ENCODE data around the gene FLYWCH2.

DNA sequence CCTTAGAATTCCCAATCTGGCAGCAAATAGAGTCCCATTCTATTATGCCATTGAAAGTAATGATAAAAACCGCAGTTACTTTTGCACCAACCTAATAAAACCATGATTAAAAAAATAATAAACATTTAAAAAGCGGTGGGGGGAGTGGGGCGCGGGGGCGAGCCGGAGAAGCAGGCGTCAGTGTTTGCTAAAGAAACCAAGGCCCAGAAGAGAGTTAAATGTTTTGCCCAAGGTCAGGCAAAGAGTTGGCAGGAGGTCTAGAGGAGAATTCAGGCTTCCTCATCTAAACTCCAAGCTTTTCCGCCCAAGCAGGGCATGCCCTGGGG lies 15.4 kb upstream of the FLYWCH2 start:
- TF ChIP-seq, protein P1, sequence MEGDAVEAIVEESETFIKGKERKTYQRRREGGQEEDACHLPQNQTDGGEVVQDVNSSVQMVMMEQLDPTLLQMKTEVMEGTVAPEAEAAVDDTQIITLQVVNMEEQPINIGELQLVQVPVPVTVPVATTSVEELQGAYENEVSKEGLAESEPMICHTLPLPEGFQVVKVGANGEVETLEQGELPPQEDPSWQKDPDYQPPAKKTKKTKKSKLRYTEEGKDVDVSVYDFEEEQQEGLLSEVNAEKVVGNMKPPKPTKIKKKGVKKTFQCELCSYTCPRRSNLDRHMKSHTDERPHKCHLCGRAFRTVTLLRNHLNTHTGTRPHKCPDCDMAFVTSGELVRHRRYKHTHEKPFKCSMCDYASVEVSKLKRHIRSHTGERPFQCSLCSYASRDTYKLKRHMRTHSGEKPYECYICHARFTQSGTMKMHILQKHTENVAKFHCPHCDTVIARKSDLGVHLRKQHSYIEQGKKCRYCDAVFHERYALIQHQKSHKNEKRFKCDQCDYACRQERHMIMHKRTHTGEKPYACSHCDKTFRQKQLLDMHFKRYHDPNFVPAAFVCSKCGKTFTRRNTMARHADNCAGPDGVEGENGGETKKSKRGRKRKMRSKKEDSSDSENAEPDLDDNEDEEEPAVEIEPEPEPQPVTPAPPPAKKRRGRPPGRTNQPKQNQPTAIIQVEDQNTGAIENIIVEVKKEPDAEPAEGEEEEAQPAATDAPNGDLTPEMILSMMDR (IDR thresholded peaks at IDR 0.05) = no peak
- no peak for TF ChIP-seq POLR2A (IDR thresholded peaks at IDR 0.05)

Measured in thyroid gland (tissue), 4 donors.